Lower lobe of right lung (tissue), 2 donors: Measurements from ENCODE around the gene CR1L. TPM values are rescaled to one million over a fixed set of nuclear protein-coding genes. Genes with fewer than 3 reads are reported as not detected.
"Not testable (repeated sequence)": the region's sequence is repeated elsewhere in the genome, so short reads cannot be mapped to it uniquely, and the experiment has no call there.

ENCODE experiments used
- ATAC-seq, 2 donors: fragments of 200-7000 bp; cut with Tn5 transposase; one replicate each; pipeline ENCODE4 v1.9.1; 2020 to 2022; ENCODE audit warnings: mild to moderate bottlenecking in 2 of 2, moderate library complexity in 2 of 2
- DNase-seq: peaks from one replicate; pipeline ENCODE4 v3.0.0-alpha.2; 2020
- H3K27ac ChIP-seq: fragments of 200-600 bp; one replicate; pipeline ENCODE4 v1.8.0; 2022
- H3K27me3 ChIP-seq: fragments of 200-600 bp; one replicate; pipeline ENCODE4 v1.8.0; 2022; ENCODE audit warnings: low read depth
- H3K36me3 ChIP-seq: fragments of 200-600 bp; one replicate; pipeline ENCODE4 v1.8.0; 2022; ENCODE audit warnings: mild to moderate bottlenecking
- H3K4me1 ChIP-seq: fragments of 200-600 bp; one replicate; pipeline ENCODE4 v1.8.0; 2022
- H3K4me3 ChIP-seq: fragments of 200-600 bp; one replicate; pipeline ENCODE4 v1.8.0; 2022; ENCODE audit warnings: mild to moderate bottlenecking
- H3K9me3 ChIP-seq: fragments of 200-600 bp; one replicate; pipeline ENCODE4 v1.8.0; 2022
- intact Hi-C: fragments of 100-400 bp; cut with DNase I; formaldehyde crosslinking; loops from one replicate; pipeline ENCODE4 v1.11.0; 2022
- total RNA-seq: library from RNA; stranded (reverse); fragmentation: NEBNext Ultra II Directional; extraction: Animal tissue kit (Norgen Biotek cat#: 25700); gene quantifications from one replicate; pipeline ENCODE4 v1.2.1, GENCODE V29; 2021
- TF ChIP-seq, protein P1 (sequence below): fragments of 200-600 bp; IDR thresholded peaks from one replicate; pipeline ENCODE4 v1.8.0; 2022; ENCODE audit warnings: antibody characterized with exemption, mild to moderate bottlenecking
- donor health status: DM: no; HTN: yes; CAD: no; lungs with severe emphysema.

Gene CR1L
- total RNA-seq, 1 donor from 2014 or later: 1.3 TPM

DNA sequence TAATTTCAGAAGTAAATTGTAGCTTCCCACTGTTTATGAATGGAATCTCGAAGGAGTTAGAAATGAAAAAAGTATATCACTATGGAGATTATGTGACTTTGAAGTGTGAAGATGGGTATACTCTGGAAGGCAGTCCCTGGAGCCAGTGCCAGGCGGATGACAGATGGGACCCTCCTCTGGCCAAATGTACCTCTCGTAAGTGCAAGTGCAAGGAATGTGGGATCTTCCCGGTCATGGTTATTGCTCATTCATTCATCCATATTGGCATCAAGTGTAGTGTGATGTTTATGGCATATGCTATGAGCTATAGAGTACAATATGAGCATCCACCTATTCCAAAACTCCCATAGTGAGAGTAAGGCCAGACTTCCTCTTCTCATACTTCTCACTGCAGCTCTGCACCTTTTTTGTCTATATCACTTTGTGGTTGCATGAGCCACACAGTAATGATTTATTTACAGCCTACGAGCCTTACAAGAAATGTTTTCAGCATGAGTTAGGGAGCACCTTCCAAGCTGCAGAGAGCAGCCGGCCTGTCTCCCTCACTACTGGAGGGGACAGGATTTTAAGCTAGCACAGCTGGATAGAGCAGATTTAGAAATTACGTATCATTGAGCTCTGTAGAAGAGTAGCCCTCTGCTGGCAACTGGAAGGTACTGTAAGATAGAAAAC is 24.9 kb upstream of the CR1L start:
- H3K9me3 ChIP-seq: no peaks in the 10 kb centered on the region
- no peak overlapping the region for H3K27ac ChIP-seq
- intact Hi-C loops: no loop called here
- no peaks in the 10 kb centered on the region for H3K27me3 ChIP-seq
- no peak overlapping the region for H3K4me3 ChIP-seq
- no peak for DNase-seq
- TF ChIP-seq, protein P1, sequence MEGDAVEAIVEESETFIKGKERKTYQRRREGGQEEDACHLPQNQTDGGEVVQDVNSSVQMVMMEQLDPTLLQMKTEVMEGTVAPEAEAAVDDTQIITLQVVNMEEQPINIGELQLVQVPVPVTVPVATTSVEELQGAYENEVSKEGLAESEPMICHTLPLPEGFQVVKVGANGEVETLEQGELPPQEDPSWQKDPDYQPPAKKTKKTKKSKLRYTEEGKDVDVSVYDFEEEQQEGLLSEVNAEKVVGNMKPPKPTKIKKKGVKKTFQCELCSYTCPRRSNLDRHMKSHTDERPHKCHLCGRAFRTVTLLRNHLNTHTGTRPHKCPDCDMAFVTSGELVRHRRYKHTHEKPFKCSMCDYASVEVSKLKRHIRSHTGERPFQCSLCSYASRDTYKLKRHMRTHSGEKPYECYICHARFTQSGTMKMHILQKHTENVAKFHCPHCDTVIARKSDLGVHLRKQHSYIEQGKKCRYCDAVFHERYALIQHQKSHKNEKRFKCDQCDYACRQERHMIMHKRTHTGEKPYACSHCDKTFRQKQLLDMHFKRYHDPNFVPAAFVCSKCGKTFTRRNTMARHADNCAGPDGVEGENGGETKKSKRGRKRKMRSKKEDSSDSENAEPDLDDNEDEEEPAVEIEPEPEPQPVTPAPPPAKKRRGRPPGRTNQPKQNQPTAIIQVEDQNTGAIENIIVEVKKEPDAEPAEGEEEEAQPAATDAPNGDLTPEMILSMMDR: peak; percentile 67
- no peaks in the 10 kb centered on the region for H3K4me1 ChIP-seq
- H3K36me3 ChIP-seq: no peaks in the 10 kb centered on the region
- ATAC-seq: peak; percentile 79 to 87

DNA sequence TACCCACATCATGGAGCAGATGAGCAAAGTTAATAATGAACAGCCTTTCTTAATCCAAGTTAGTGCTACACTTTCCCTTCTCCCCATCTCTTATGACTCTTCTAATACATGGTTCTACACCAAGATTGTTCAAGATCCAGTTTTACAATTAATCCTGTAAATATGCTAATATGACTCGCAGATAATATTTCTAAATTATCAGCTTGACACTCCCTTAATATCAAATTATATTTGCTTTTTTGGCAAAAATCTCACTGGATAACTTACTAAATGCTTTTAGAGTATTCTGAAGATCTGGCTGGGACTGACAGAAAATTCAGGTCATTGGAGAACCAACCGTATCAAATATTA is 24.4 kb upstream of the CR1L start:
- no peak overlapping the region for H3K27ac ChIP-seq
- ATAC-seq (no peak), DNase-seq (no peak)
- TF ChIP-seq, protein P1: no peak
- H3K27me3 ChIP-seq: no peaks in the 10 kb centered on the region
- intact Hi-C loops: no loop called here
- no peak overlapping the region for H3K4me3 ChIP-seq
- no peaks in the 10 kb centered on the region for H3K9me3 ChIP-seq
- no peaks in the 10 kb centered on the region for H3K4me1 ChIP-seq
- no peaks in the 10 kb centered on the region for H3K36me3 ChIP-seq

DNA sequence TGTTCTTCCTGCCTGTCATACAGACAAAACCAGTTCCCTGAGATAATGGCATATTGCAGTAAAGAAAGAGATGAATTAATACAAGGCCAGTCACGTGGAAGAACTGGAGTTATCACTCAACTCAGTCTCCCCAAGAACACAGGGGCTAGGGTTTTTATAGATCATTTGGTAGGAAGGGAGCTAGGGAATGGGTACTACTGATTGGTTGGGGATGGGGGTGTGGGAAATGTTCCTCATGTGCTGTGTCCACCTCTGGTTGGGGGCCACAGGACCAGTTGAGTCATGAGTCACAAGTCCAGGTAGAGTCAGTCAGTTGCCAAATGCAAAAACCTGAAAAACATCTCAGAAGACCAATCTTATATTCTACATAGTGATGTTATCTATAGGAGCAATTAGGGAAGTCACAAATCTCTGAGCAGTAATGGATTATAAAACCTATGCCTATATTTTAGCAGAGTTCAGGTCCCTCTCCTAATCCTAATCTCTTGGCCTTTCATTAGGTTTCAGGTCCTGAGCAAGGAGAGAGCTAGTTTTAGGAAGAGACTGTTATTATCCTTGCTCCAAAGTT is 19.3 kb upstream of the CR1L start:
- H3K4me1 ChIP-seq, DNase-seq, intact Hi-C loops, H3K27ac ChIP-seq, H3K36me3 ChIP-seq, H3K4me3 ChIP-seq, H3K27me3 ChIP-seq, H3K9me3 ChIP-seq, ATAC-seq: not testable (repeated sequence)

DNA sequence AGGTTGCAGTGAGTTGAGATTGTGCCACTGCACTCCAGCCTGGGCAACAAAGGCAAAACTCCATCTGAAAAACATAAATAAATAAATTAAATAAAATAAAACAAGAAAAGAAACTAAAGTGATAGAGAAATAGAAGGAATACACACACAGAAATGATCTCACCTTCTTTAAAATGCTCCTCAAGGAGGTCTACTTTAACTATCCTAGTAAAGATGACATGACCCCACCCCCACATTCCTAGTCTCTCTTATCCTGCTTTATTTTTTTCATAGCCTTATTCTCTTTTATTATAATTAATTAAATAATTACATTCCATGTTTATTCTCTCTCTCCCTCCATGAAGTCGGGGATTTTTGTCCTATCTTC is 18.0 kb upstream of the CR1L start:
- no peak for DNase-seq
- TF ChIP-seq, protein P1: no peak

DNA sequence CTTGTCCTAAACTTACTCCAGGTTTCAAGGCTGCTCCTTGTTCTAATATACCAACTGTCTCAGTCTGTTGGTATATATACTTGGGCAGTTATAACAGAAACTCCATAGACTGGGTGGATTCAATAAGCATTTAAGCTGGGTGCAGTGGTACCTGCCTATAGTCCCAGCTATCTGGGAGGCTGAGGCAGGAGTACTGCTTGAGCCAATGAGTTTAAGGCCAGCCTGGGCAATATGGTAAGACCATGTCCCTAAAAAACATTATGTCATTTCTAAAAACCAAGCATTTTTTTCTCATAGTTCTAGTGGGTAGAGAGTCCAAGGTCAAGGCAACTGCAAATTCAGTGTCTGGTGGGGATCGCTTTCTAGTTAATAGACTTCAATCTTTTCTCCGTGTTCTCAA is 17.4 kb upstream of the CR1L start:
- Histone ChIP-seq H3K4me3 (no peak overlapping the region), H3K9me3 (no peaks in the 10 kb centered on the region), H3K36me3 (no peaks in the 10 kb centered on the region), H3K27ac (no peak overlapping the region), H3K4me1 (no peaks in the 10 kb centered on the region), H3K27me3 (no peaks in the 10 kb centered on the region)
- TF ChIP-seq, protein P1: no peak
- no peak for ATAC-seq
- intact Hi-C loops: no loop called here
- no peak for DNase-seq

More for the DNA sequence above, 18.0 kb upstream of the CR1L start:
- Histone ChIP-seq H3K36me3 (no peaks in the 10 kb centered on the region), H3K9me3 (no peaks in the 10 kb centered on the region), H3K4me1 (no peaks in the 10 kb centered on the region), H3K27me3 (no peaks in the 10 kb centered on the region), H3K27ac (no peak overlapping the region), H3K4me3 (no peak overlapping the region)
- intact Hi-C loops: no loop called here
- ATAC-seq: no peak

DNA sequence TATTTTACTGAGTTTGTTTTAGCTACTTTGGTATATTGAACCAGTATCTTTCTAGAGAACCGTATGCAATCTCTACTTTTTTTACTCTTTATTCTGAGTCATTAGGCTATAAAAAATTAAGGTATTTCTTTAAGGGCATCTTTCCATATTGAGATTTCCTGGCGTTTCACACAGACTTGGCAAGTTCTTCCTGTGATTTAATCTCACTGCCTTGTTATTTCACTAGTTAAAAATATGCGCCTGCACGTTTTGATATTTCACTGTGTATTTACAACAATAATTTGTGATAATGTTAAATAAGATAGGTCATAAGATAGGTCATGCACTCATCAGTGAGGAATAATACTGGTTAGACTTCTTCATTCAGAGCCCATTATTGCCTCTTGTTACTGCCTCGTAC is 16.2 kb upstream of the CR1L start:
- no peak for ATAC-seq
- no peak for DNase-seq
- H3K4me1 ChIP-seq: no peaks in the 10 kb centered on the region
- H3K4me3 ChIP-seq: no peak overlapping the region
- H3K27ac ChIP-seq: no peak overlapping the region
- TF ChIP-seq, protein P1: no peak
- H3K36me3 ChIP-seq: no peaks in the 10 kb centered on the region
- H3K27me3 ChIP-seq: no peaks in the 10 kb centered on the region
- intact Hi-C loops: no loop called here
- H3K9me3 ChIP-seq: no peaks in the 10 kb centered on the region
